Choroid plexus epithelial cell (primary cell): ENCODE results near the gene HDLBP.

Source experiments
- DNase-seq: peaks from one replicate; pipeline ENCODE4 v3.0.0-alpha.2; 2010; ENCODE audit warnings: low read depth
- H3K4me3 ChIP-seq: 2 replicates; pipeline ENCODE4 v1.5.1; 2011; ENCODE audit warnings: low read depth, mild to moderate bottlenecking, control low read depth, low read length, moderate library complexity
- TF ChIP-seq, protein P1 (sequence below): conservative IDR thresholded peaks from 2 replicates; pipeline ENCODE4 v1.5.1; 2011; ENCODE audit warnings: low read depth, mild to moderate bottlenecking, control low read depth, inconsistent platforms, low read length, moderate library complexity

Gene HDLBP

DNA sequence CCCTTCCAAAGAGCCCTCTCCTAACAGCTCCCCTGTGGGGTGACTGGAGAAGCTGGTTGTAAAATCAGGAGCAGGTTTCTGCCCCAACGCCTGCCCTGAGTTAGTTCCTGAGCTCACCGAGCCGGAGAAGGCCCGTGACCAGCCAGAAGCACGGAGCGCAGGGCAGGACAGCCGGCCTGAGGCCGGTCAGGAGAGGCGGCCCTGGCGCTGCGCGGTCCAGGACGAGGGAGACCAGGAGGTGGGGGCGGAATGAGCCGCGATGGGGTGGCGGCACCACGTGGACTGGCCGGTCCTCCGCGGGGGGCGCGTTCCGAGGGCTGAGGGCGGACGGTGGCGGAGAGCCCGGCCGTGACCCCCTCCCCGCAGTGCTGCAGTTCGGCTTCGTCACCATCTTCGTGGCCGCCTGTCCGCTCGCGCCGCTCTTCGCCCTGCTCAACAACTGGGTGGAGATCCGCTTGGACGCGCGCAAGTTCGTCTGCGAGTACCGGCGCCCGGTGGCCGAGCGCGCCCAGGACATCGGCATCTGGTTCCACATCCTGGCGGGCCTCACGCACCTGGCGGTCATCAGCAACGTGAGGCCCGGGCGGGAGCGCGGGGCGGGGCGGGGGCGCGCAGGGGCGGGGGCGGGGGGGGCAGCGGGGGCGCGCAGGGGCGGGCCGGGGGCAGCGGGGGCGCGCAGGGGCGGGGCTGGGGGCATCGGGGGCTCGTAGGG is 98.0 kb downstream of the HDLBP start:
- peak; percentile 63 for DNase-seq
- peak overlapping the region; percentile 56 for H3K4me3 ChIP-seq
- TF ChIP-seq, protein P1, sequence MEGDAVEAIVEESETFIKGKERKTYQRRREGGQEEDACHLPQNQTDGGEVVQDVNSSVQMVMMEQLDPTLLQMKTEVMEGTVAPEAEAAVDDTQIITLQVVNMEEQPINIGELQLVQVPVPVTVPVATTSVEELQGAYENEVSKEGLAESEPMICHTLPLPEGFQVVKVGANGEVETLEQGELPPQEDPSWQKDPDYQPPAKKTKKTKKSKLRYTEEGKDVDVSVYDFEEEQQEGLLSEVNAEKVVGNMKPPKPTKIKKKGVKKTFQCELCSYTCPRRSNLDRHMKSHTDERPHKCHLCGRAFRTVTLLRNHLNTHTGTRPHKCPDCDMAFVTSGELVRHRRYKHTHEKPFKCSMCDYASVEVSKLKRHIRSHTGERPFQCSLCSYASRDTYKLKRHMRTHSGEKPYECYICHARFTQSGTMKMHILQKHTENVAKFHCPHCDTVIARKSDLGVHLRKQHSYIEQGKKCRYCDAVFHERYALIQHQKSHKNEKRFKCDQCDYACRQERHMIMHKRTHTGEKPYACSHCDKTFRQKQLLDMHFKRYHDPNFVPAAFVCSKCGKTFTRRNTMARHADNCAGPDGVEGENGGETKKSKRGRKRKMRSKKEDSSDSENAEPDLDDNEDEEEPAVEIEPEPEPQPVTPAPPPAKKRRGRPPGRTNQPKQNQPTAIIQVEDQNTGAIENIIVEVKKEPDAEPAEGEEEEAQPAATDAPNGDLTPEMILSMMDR: no peak

DNA sequence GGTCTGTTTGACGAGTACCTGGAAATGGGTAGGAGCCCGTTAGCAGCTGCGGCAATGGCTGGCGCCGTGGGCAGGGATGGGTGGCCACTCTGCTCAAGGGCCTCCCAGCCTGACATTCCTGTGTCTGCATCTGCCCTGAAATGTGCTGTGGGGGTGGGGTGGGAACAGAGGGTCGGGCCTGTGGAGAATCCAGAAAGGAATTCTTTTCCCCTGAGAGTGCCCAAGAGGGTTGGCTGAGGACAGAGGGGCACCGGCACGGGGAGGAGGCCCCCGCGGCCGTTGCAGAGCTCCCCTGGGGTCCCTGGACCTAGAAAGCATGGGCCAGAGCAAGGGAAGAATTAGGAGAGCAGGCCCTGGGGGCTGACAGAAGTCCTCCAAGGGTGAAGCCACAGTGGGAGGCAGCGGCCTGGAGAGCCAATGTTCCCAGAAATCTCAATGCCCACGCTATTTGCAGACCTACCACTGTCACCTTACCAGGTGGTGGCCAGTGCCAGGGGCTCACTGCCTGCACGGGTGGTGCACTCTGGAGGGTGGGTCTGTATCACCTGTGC is 99.2 kb downstream of the HDLBP start:
- TF ChIP-seq, protein P1: no peak
- no peak for DNase-seq
- no peak overlapping the region for H3K4me3 ChIP-seq

DNA sequence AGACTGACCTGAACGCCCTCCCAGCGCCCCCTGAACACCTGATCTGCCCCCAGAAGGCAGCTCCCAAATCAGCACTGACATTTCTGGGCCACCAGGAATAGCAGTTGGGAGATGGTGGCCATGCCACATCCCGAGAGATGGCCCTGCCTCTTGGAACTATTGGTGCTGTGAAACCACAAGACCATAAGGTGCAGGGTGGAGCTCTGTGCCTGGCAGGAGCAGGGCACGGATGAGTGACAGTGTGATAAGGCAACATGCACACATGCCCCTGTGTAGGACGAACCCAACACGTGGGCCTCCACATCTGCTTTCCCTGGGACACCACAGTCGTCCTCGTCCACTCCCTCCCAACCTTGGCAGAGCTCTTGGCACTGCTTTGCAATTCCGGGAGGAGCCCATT is 100.1 kb downstream of the HDLBP start:
- DNase-seq: no peak
- TF ChIP-seq, protein P1: no peak
- no peak overlapping the region for H3K4me3 ChIP-seq

GRCh38 chr2:241214766-241215165 is 100.7 kb downstream of the HDLBP start:
- TF ChIP-seq, protein P1: no peak
- no peak overlapping the region for H3K4me3 ChIP-seq
- no peak for DNase-seq

DNA sequence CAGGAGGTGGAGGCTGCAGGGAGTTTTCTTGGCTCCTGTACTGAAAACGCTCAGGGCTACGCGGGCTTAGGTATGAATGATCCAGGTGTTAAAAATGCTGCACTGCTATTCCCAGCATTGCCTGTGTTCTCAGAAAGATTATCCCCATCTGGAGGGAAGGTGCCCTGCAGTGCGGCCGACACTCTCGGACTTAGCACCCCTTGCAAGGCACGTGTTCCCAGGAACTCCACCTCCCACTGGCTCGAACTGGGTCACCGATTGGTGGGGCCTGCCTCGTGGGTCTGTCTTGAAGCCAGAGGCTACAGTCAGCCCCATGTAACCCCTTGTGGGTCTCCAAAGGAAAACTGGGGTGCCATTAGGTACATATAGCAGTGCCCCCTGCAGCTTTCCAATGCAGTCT is 101.3 kb downstream of the HDLBP start:
- TF ChIP-seq, protein P1: no peak
- no peak overlapping the region for H3K4me3 ChIP-seq
- DNase-seq: no peak

- TF ChIP-seq, protein P1: no peak
- no peak for DNase-seq
- no peak overlapping the region for H3K4me3 ChIP-seq
Measured at GRCh38 chr2:241213567-241213966, 101.9 kb downstream of the HDLBP start.

DNA sequence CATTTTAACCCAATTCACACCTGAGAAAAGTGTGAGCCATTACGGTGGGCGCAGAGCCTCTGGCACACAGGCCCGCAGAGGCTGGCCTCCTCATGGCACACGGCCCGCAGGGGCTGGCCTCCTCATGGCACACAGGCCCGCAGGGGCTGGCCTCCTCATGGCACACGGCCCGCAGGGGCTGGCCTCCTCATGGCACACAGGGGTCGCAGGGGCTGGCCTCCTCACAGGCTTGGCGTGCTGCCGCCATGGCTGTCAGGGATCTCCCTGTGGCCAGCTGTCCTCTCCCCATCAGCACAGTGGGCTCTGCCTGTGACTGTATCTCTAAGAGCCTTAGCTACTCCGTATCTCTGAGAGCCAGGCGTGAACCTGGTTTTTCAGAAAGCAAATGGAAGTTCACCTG is 102.4 kb downstream of the HDLBP start:
- no peak overlapping the region for H3K4me3 ChIP-seq
- TF ChIP-seq, protein P1: no peak
- DNase-seq: no peak
